CD14-positive monocyte (primary cell): Measurements from ENCODE around the gene LCN9. TPM values are rescaled to one million over a fixed set of nuclear protein-coding genes. Genes with fewer than 3 reads are reported as not detected.

Source experiments
- DNase-seq, 3 donors: peaks; one replicate each; pipeline ENCODE4 v3.0.0-alpha.2; 2011 to 2022
- H2AFZ ChIP-seq: 2 replicates; pipeline ENCODE4 v1.6.0; 2012; ENCODE audit warnings: mild to moderate bottlenecking, low read depth, low read length, inconsistent platforms; ENCODE audit not compliant: insufficient read depth, poor library complexity, severe bottlenecking
- H3K27ac ChIP-seq, 2 donors: 1 replicate in 1 of 2; 2 replicates in 1 of 2; pipeline ENCODE4 v1.5.1; 2012 to 2013; ENCODE audit warnings: low read length in 2 of 2, control low read depth in 1 of 2, inconsistent platforms in 1 of 2, low read depth in 1 of 2, mild to moderate bottlenecking in 1 of 2
- H3K27me3 ChIP-seq, 2 donors: one replicate each; pipeline versions ENCODE4 v1.6.0 to v1.6.1; 2011 to 2013; ENCODE audit warnings: low read length in 2 of 2; ENCODE audit not compliant: control insufficient read depth in 2 of 2, insufficient read depth in 2 of 2
- H3K36me3 ChIP-seq, 2 donors: replicated peaks in 1 of 2; 1 replicate in 1 of 2; 2 replicates in 1 of 2; pipeline versions ENCODE4 v1.5.1 to v1.6.1; 2012 to 2013; ENCODE audit warnings: low read length in 2 of 2, control low read depth in 1 of 2, inconsistent platforms in 1 of 2, mild to moderate bottlenecking in 1 of 2; ENCODE audit not compliant: insufficient read depth in 2 of 2, control insufficient read depth in 1 of 2
- H3K4me1 ChIP-seq, 2 donors: 1 replicate in 1 of 2; 2 replicates in 1 of 2; pipeline versions ENCODE4 v1.5.1 to v1.6.1; 2012 to 2013; ENCODE audit warnings: low read length in 2 of 2, control low read depth in 1 of 2, inconsistent platforms in 1 of 2, mild to moderate bottlenecking in 1 of 2, moderate library complexity in 1 of 2; ENCODE audit not compliant: insufficient read depth in 2 of 2, control insufficient read depth in 1 of 2
- H3K4me2 ChIP-seq: replicated peaks from 2 replicates; pipeline ENCODE3; 2012; ENCODE audit warnings: low read length, moderate library complexity, mild to moderate bottlenecking; ENCODE audit not compliant: poor library complexity, severe bottlenecking; ENCODE audit errors: extremely low read depth
- H3K4me3 ChIP-seq, 3 experiments: fragments of 200-600 bp in 1 of 3; sonication (generic) in 1 of 3; replicated peaks in 1 of 3; 1 replicate in 2 of 3; 2 replicates in 1 of 3; pipeline ENCODE4 v1.5.1; 2011 to 2013; ENCODE audit warnings: low read length in 3 of 3, mild to moderate bottlenecking in 3 of 3, control low read depth in 2 of 3, low read depth in 2 of 3, inconsistent platforms in 1 of 3, moderate library complexity in 1 of 3
- H3K79me2 ChIP-seq: 2 replicates; pipeline ENCODE4 v1.6.0; 2012; ENCODE audit warnings: mild to moderate bottlenecking, control low read depth, inconsistent platforms, low read length, moderate library complexity; ENCODE audit not compliant: insufficient read depth
- H3K9ac ChIP-seq: 2 replicates; pipeline ENCODE4 v1.6.0; 2017; ENCODE audit warnings: low read length, mild to moderate bottlenecking; ENCODE audit not compliant: insufficient read depth, poor library complexity, severe bottlenecking
- H3K9me3 ChIP-seq, 2 donors: replicated peaks in 1 of 2; 1 replicate in 1 of 2; 2 replicates in 1 of 2; pipeline versions ENCODE4 v1.5.1 to v1.6.1; 2012 to 2013; ENCODE audit warnings: low read length in 2 of 2, control low read depth in 1 of 2; ENCODE audit not compliant: control insufficient read depth in 1 of 2, insufficient read depth in 1 of 2
- H4K20me1 ChIP-seq: 2 replicates; pipeline ENCODE4 v1.6.0; 2012; ENCODE audit warnings: mild to moderate bottlenecking, low read length, control low read depth, moderate library complexity; ENCODE audit not compliant: insufficient read depth
- H3K27ac Mint-ChIP-seq, 7 donors: one replicate each; pipeline ENCODE4 v1.8.0; 2020; ENCODE audit warnings: mild to moderate bottlenecking in 7 of 7, mixed read lengths in 7 of 7, moderate library complexity in 6 of 7, inconsistent platforms in 2 of 7
- H3K27me3 Mint-ChIP-seq, 3 donors: one replicate each; pipeline ENCODE4 v1.8.0; 2021 to 2022; ENCODE audit warnings: low read depth in 3 of 3, mild to moderate bottlenecking in 3 of 3, mixed read lengths in 3 of 3, moderate library complexity in 3 of 3, inconsistent platforms in 1 of 3
- H3K36me3 Mint-ChIP-seq, 2 donors: one replicate each; pipeline ENCODE4 v1.8.0; 2020; ENCODE audit warnings: mixed read lengths in 2 of 2, inconsistent platforms in 1 of 2, mild to moderate bottlenecking in 1 of 2
- H3K4me1 Mint-ChIP-seq: one replicate; pipeline ENCODE4 v1.8.0; 2020; ENCODE audit warnings: mild to moderate bottlenecking, mixed read lengths
- H3K4me3 Mint-ChIP-seq, 2 donors: one replicate each; pipeline ENCODE4 v1.8.0; 2020; ENCODE audit warnings: mild to moderate bottlenecking in 2 of 2, mixed read lengths in 2 of 2, moderate library complexity in 1 of 2
- H3K9me3 Mint-ChIP-seq, 7 donors: one replicate each; pipeline ENCODE4 v1.8.0; 2020 to 2022; ENCODE audit warnings: mixed read lengths in 7 of 7, mild to moderate bottlenecking in 6 of 7, moderate library complexity in 6 of 7, inconsistent platforms in 2 of 7
- CTCF ChIP-seq: fragments of 200-600 bp; IDR thresholded peaks from one replicate; pipeline ENCODE4 v1.8.0; 2022; ENCODE audit warnings: antibody characterized with exemption, mild to moderate bottlenecking
- WGBS: methylation state at CpG from one replicate; pipeline ENCODE4 v1.1.5; 2013; ENCODE audit warnings: missing lambda C conversion rate; ENCODE audit not compliant: insufficient coverage; 5-methylcytosine and 5-hydroxymethylcytosine counted together
- intact Hi-C, 2 donors: fragments of 100-400 bp; cut with micrococcal nuclease; formaldehyde crosslinking; loops; one replicate each; pipeline versions ENCODE4 v1.15.0 to v1.15.1; 2023
- polyA plus RNA-seq, 3 donors: library from polyadenylated mRNA; depleted of rRNA in 1 of 3; unstranded in 2 of 3; stranded (reverse) in 1 of 3; fragments of 300-500 nt in 2 of 3; fragments of >200 nt in 1 of 3; fragmentation: Illumina TruSeq in 2 of 3; gene quantifications; 1 replicate in 2 of 3; 2 replicates in 1 of 3; pipeline ENCODE4 v1.2.3, GENCODE V29; 2012 to 2021

LCN9 gene
- polyA plus RNA-seq, 3 donors = not detected

- no peaks in the 10 kb centered on the region for H3K4me1 Mint-ChIP-seq
- WGBS = 85% methylated on average over 11 of the region's 11 CpGs
- no peak for DNase-seq
- H3K27ac ChIP-seq = no peak overlapping the region
- H4K20me1 ChIP-seq = no peaks in the 10 kb centered on the region
- H2AFZ ChIP-seq = no peak overlapping the region
- no peaks in the 10 kb centered on the region for H3K4me1 ChIP-seq
- no peaks in the 10 kb centered on the region for H3K9me3 ChIP-seq
- intact Hi-C loops = no loop called here
- H3K4me3 ChIP-seq = no peak overlapping the region
- no peaks in the 10 kb centered on the region for H3K27me3 ChIP-seq
- H3K36me3 Mint-ChIP-seq = no peaks in the 10 kb centered on the region
- H3K79me2 ChIP-seq = no peaks in the 10 kb centered on the region
- peaks cover 0 to 2% (median 0%) of the 10 kb centered on the region in 7 donors for H3K9me3 Mint-ChIP-seq
- H3K27me3 Mint-ChIP-seq = peaks cover 0 to 3% (median 3%) of the 10 kb centered on the region in 3 donors
- no peak overlapping the region for H3K4me2 ChIP-seq
- no peak overlapping the region for H3K27ac Mint-ChIP-seq
- no peak for TF ChIP-seq CTCF
- no peak overlapping the region for H3K4me3 Mint-ChIP-seq
- H3K36me3 ChIP-seq = no peaks in the 10 kb centered on the region
- H3K9ac ChIP-seq = no peak overlapping the region
Observed at GRCh38 chr9:135692410-135692809, 29.3 kb downstream of the LCN9 start.

DNA sequence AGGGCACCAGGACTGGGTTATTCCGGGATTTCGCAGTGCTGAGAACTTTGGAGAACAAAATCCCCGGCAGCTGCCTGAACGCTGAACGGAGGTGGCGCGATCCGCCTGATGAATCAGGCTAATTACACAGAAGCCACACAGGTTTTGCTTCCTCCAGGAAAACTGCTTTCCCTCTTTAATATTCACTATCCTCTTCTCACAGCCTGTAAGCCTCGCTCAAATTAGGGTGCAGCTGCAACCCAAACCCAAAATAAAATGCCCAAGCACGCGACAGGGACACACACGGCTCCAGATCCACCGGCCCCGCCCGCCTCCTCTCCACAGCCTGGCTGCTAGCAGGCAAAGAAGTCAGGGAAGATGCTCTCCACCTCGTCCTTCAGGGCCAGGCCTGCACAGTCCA, 30.2 kb downstream of the LCN9 start:
- H3K36me3 ChIP-seq = no peaks in the 10 kb centered on the region
- no peaks in the 10 kb centered on the region for H3K79me2 ChIP-seq
- no peak overlapping the region for H3K4me3 Mint-ChIP-seq
- H3K9ac ChIP-seq = no peak overlapping the region
- H3K27ac Mint-ChIP-seq = no peak overlapping the region
- no peak for TF ChIP-seq CTCF
- peaks cover 0 to 3% (median 0%) of the 10 kb centered on the region in 7 donors for H3K9me3 Mint-ChIP-seq
- no peaks in the 10 kb centered on the region for H4K20me1 ChIP-seq
- H3K4me1 ChIP-seq = no peaks in the 10 kb centered on the region
- WGBS = 86% methylated on average over 16 of the region's 16 CpGs
- no peaks in the 10 kb centered on the region for H3K27me3 ChIP-seq
- no peak overlapping the region for H3K27ac ChIP-seq
- H3K4me2 ChIP-seq = no peak overlapping the region
- no peak overlapping the region for H2AFZ ChIP-seq
- no peaks in the 10 kb centered on the region for H3K9me3 ChIP-seq
- no peaks in the 10 kb centered on the region for H3K36me3 Mint-ChIP-seq
- H3K4me3 ChIP-seq = no peak overlapping the region
- no peak for DNase-seq
- no peaks in the 10 kb centered on the region for H3K4me1 Mint-ChIP-seq
- intact Hi-C loops = no loop called here
- peaks cover 0 to 4% (median 3%) of the 10 kb centered on the region in 3 donors for H3K27me3 Mint-ChIP-seq
